HG03439 (cell line): ENCODE results near the gene LCLAT1.
A peak's percentile ranks its signal among the peaks of the same experiment; 100 is the strongest.

Experiments used
- ATAC-seq: cut with Tn5 transposase; IDR thresholded peaks from one replicate; pipeline ENCODE4 v1.9.1; 2021; ENCODE audit warnings: mild to moderate bottlenecking, moderate library complexity; ENCODE audit not compliant: unreplicated experiment

Gene LCLAT1

DNA sequence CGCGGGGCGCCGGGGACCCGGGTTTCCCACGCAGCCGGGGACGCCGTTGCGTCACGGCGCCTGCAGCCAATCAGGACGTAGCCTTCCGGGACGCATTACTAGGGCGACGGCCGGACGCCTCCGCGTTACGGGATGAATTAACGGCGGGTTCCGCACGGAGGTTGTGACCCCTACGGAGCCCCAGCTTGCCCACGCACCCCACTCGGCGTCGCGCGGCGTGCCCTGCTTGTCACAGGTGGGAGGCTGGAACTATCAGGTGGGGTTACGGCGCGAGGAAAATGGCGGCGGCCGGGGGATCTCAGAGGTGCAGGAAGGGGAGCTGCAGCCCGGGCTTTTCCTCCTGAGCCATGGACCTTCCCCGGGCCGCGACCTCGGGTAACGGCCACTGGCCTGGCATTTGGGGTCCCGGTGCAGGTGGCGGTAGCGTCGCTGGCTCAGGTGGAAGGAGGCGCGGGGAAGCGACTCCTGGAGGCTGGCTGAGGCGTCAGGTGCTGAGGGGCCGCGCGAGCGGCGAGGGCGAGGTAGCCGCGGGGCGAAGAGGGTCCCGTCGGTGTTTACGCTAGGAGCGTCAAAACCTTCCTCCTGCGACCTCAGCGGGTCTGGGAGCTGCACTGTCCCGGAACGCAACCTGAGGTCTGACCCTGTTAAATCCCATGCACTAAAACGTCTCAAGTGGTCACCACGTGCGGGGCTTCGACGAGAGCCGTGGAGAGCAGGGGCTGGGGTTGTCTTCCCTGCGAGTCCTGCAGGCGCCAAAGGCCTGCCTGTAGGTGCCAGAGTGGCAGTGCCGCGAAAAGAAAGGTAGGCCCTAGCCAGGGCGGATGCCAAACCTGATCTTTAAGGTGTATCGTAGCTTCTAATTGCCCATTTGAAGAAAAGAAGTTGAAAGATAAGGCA is at the start of gene LCLAT1:
LCLAT1 (plus strand) TSS at position 98 of the 897 bp plus-strand sequence. CDS start 78,345 bp downstream, outside the sequence.
- ATAC-seq, result peak; percentile 95

DNA sequence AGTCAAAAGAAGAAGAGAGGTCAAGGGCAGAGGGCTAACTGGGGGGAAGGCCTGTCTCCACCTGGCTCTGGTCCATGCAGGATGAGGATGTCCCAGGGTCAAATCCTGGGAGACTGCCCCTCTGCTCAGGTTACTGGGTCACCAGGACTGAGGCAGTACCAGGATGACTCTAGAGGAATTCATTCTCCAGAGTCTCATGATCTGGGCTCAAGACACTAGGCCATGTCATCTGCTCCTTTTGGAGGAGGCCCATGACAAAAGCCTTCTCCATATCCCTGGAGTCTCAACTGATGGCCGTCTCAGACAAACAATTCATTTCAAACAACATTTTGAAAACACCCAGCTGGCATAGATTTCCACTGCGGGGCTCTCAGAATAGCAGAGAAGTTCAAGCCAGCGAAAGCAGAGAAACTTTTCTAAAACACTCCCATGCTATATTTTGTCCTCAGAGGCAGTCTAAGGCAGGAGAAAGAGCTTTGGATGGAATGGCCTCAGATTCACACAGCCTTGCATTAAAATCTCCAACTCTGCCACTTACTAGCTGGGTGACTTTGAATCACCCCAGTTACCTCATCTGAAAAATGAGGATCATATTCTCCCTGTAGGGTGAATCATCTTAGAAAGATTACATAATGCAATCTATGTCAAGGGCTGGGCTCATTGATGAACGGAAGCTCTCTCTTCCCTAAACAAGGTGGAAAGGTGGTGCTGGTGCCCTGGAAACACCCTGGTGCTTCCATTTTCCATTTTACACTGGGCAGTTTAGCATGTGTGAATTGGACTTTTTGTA is 48.8 kb upstream of the LCLAT1 start:
- no peak for ATAC-seq

DNA sequence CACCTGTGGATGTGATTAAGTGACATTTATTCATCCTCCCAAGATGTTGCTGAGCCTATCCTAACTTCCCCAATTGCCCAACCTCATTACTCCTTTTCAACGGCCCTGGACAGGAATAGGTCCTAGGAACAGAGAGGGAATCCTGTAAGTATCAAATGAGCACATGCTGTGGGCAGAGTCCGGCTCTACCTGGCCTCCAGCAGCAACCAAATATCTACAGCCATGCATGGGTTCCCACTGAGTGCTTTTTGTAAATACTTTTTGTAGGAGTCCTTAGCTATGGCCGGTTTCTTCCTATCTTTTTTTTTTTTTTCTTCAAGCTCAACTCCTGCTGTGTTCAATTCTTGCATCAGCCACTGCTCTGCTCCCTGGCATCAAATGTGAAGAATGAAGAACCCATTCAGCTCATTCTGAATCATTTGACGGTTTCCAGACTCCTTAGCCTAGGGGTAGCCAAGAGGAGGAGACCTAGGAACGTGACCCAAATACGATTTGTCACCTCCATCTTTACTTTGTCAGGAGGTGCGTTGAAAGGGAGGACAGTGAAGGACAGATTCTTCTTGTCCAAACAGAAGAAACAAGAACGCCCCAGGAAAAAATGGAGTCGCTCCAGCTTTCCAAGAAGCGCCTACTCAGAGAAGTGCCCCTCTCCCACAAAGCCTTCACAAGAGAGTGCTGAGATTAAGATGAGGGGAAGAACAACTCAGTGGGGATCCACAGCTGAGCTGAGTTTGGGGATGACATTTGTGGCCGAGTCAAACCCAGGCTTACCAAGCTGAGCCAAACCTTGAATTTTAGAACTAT is 46.7 kb upstream of the LCLAT1 start:
- ATAC-seq, result no peak

DNA sequence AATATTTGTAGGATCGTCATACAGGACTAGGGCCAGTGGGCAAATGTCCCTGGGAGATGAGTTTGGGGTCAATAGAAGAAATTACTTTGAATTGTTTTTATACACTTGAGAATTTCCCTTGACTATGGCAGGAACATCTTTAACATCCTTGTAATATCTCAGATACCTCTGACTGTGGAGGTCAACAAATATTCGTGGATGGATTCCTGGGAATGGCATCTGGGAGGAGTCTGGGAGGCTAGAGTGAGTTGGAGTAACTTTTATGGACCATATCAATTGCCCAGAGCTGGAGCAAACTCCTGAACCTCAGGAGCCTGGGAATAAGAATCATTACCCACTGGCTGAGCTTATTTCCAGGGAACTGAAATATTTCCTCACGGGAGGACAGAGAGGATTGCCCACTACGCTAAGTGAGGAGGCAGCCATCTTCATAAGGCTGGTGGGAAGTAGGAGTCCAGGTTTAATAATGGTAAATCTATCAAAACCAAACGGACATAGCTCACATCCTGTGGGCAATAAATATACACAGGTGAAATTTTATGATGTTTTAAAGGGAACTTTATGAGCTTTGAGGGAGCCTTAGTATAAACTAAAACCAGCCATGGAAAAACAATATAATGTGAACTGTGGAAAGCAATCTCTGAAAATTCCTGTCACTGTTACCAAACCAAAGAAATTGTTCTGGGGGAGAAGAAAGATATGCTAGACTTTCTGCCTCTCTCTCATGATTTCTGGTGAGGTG is 44.4 kb upstream of the LCLAT1 start:
- ATAC-seq, result no peak

DNA sequence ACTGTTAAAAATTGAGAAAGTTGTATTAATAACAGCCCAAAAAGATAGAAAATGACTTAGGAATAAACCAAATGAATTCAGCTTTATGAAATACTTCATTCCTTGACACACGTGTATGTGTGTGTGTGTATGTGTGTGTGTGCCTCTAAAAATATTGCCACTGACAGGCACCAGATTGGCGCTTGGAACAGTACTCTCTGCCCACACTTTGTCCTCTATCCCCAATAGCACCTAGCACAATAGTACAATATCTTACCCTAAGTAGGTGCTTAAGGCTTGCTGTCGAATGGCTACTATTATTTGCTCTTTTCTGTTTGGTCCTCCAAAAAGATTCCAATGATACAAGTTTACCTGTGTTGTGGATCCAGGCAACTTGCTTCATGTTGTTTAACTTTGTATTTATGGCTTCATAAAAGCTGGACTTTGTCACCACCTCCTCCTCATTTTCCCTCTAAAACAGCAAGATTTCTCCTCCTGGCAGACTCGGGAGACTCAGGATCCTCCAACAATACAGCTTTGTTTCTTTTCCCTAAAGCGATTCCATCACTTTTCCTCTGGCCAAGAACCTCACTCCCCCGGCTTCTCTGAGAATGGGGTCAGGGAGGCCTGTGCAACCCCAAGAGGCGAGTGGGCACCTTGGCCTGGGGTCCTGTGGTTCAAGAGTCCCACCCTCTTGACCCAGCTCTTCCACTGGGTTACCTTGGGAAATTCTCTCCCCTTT is 43.3 kb upstream of the LCLAT1 start:
- no peak for ATAC-seq

DNA sequence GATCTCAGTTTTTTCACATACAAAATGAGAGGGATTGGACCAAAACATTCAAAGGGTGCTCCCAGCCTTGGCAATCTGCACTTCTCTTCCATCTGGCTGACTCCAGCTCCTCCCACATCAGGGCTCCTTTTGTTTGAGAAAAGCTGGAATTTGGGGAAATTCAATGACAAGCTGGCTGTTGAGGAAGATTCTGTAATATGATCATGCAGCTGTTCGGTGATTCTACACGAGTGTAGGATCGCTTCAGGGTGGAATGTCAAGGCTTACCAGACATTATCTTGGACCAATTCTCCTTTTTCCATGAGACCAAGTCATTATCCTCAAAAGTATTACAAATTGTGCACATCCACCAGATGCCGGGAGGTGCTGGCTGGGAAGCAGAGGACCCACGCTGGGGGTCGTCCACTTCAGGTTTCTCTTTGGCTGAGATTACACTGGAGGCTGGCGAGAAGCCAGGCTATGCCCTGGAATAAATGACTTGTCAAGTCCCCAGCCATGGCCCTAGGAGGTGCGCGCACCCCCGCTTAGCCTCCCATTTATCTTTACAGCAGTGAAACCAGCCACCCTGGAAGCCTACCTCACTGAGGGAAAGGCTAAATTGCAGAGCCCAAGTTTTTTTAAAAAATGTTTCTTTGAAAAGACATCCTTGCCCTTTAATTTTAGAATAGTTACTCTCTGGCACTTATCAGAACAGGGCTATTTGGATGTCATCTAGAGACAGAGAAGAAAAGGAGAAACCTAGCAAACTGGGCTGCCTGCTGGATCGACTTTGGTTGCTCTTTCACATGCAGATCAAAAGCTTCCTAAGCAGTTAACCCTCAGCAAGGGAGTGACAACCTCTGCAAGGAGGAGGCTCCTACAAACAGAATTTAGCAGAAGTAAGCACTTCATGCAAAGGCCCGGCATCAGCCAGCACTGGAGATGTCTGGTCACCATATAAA is 42.5 kb upstream of the LCLAT1 start:
- ATAC-seq, result no peak

DNA sequence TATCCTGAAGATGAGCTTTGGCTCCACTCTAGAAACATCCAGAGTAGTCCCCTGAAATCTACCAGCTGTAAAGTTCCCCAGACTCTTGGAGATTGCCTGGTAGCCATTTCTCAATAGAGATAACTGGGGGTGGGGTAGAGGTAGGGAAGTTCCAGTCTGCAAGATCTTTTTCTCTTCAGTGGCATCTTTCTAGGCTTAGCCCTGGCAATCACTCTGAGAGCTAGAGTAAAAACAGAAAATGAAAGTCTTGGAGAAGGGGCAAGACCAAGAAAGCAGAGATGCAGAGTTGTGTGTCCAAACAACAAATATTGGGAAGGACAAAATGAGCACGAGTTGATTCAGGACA is 41.8 kb upstream of the LCLAT1 start:
- no peak for ATAC-seq

DNA sequence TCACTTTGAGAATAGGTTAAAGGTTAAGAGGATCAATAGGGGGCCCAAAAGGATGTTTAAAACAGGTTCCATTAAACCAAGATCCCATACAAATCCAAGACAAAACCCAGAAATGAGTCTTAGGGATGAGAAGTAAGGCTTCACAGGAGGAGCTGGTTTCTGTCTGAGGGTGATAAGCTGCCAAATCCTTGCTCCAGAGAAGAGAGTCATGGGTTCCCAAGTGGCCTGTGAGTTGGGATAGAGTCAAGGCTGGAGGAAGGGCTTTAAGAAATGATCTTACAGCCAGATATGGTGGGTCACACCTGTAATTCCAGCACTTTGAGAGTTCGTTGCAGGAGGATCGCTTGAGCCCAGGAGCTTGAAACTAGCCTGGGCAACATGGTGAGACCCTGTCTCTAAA is 40.2 kb upstream of the LCLAT1 start:
- no peak for ATAC-seq

DNA sequence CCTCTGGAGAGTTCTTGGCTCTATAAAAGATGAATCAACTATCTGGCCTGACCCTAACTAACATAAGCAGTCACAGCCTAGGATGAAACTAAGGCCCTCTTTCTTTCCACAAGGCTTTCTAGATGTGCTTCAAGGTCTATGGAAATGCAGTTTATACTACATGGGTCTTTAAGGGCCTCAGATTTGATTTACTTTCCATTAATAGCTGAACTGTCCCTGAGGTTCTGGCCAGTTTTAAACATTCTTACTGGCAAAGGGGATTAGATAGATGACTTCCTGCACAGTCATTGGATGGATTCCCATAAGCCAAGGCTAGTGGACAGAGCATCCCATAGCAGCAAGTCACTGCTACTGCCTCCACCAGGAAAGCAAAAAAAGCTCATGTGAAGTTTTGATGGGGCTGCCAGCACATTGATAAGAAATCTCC is 38.1 kb upstream of the LCLAT1 start:
- no peak for ATAC-seq

DNA sequence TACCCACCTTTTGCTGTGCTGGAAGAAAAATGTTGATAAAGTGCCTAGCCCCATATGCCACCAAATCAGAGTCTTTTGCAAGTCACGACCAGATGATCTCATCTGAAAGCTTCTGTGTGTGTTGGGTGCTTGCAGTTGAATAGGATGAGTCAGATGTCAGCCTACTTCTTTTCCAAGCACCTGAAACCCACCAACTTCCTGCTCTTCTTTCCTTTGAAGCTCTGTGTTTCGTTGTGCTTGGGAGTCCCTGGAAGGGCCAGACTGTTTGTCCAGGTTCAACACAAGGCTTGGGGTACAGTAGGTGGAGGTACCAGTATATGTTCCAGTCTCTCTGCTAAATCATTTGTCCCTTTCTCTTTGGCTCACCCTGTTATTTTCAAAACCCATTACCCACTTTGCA is 36.8 kb upstream of the LCLAT1 start:
- no peak for ATAC-seq

DNA sequence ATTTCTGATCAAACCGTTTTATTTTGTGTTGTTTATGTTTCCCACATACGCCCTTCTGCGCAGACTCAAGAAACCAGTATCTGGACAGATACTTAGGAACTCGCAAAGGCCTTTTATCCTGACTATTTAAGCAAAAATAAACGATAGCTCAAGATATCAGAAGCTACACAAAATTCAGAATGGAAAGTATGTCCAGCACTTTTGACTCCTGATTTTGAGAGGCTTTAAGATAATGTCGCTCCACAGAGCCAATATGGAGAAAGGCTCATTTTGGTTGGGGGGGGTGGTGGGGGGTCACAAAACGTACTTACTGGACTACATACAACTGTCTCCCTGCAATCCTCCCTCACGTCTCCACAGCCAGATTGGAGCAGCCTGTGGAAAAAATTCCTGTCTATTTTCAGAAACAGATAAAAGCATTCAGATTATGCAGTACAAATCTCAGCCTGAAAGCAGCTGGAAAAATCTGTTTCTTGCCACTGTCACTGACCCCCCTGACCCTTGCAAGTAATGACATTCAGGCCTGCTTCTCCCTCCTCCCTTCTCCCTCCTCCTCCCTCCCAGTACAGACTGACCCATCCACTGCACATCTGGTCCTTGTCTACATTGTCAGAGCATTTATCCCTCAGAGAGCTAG is 34.9 kb upstream of the LCLAT1 start:
- ATAC-seq, result no peak

DNA sequence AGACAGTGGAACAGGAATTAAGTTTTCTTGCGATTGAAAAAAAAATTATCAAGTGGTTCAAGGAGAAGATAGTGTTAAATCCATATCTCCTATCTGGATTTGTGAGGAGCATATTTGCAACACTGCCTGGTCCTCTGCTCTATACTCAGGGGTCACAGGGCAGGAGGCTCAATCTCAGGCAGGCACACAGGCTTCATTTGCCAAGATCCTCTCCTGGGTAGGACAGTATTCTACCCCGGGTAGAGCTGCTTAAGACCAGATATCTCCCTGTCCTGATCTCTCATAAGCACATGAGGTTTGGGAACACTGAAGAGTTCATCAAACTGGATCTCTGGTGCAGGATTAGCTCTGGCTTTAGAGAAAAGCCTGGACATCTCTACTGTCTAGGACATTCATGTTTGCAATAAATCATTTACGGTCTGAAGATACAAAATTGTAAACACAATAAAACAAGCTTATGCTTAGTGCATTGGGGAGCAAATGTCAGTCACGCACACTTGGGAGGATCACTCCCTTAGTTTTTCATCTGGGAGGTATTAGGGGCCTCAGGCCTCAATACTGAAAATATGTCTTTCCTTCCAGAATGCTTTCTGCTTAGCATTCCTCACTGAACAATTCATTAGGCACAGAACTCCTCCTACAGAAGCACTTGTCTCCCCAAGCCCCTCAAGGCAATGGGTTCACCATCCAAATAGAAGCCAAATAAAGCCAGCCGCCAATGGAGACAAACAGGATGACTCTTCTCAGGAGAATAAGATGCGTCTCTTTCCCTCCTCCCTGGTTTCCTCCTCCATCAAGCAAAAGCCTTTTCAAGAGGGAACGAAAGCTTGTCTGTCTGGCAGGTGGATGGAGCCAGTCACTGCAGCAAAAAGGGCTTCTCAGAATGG is 34.1 kb upstream of the LCLAT1 start:
- no peak for ATAC-seq

DNA sequence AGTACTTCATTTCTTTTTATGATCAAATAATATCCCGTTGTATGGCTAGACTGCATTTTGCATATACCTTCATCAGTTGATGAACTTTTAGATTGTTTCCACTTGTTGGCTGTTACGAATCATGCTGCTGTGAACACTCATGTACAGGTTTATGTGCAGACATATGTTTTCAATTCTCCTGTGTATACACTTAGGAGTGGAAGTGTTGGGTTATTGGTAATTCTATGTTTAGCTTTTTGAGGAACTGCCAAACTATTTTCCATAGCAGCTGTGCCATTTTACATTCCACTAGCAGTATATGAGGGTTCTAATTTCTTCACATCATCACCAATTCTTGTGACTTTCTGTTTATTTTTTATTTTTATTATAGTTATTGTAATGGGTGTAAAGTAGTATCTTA is 32.1 kb upstream of the LCLAT1 start:
- no peak for ATAC-seq

DNA sequence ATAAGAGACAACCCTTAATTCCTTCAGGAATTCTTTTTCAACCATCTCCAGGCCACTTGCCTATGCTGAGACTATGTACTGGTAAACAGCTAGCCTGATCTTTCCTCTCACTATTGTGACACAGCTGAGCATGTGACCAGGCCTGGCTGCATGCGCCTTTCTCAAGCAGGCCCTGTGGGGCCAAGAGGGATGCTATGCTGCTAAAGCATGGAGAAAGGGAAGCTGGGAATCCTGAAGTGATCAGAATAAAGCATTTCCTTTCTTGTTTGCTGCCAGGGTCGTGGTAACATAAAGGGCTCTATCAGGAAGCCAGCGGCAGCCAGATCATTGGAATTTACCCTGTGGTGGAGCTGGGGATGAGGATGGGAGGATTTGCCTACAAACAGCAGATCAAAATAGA is 29.8 kb upstream of the LCLAT1 start:
- ATAC-seq, result no peak

DNA sequence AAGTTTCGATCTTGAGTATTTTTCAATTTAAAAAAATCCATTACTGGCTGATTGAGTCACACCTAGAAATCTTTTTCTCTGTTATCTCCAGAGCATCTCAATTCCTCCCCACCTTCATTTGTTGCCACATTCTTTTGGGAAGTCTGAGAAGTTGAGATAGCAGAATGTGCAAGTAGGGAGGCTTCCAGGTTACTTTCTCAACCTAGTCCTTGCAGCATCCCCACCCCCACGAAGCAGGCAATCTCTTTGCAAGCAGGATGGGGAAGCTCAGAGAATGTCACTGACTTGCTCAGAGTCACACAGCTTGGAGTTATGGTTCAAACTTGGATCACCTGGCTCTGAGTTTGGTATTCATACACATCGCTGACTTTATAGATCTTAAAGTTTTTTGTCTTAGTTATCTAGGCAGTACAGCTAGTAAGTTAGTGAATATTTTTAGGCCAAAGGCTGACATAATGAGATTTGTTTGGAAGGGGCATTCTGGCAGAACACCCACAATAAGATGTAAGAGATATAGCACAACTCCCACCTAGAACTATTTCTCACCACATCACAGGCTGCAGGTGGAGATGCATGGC is 25.9 kb upstream of the LCLAT1 start:
- ATAC-seq, result no peak

DNA sequence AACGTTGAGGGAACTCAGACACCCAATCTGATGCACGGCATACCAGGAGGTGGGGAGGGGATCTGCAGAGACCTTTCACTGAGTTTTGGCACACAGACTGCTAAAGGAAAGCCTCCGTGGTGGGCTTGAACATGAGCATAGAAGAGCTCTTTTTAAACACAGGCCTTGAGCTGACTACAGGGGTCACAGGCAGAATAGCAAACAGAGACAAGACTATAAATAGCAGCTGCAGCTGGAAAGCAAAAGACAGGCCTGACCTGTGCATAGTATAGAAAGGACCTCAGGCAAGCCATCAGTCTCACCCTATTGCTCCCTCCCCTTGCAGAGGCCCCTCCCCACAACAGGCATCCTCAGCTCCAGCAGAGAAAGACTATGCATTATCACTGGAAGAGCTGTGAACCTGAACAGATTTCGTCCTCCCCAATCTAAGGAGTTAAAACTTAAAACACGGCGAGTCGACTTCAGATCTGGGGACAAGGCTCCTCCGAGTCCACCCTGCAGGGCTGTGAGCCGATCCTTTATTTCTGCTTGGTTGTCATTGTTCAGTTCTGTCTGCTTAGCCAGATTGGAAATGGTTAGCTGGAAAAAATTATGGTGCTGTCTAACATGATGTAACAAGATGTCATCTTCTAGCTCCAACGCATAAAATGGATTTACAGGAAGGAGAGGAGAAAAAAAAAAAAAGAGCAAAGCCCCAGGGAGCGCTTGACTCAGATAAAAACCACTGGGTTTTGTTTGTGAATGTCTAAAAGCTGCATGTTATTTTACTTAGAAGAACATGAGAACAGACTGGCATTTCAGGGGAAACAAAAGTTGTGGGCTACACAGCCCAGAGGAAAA is 25.2 kb upstream of the LCLAT1 start:
- ATAC-seq, result peak; percentile 27
